ENCODE measurements around the gene SCART1.

GRCh38 chr10:133474027-133474426 is 20.3 kb downstream of the SCART1 start:
- TF ChIP-seq GATA2 (IDR thresholded peaks at IDR 0.05; ENCODE audit: low read depth, low read length) (no peak), GATA3 (IDR thresholded peaks at IDR 0.05; ENCODE audit: low read depth, low read length) (no peak)

All from SH-SY5Y (cell line).